Testis (tissue), 3 donors: ENCODE results near the gene KY. TPM values are rescaled to one million over a fixed set of nuclear protein-coding genes. Genes with fewer than 3 reads are reported as not detected.

Experiments
- DNase-seq: peaks from one replicate; pipeline ENCODE4 v3.0.0-alpha.2; 2019
- H3K27ac ChIP-seq, 2 donors: fragments of 200-600 bp; sonication (generic); one replicate each; pipeline ENCODE4 v1.5.1; 2019
- H3K27me3 ChIP-seq: fragments of 200-600 bp; sonication (generic); one replicate; pipeline ENCODE4 v1.5.1; 2019
- H3K36me3 ChIP-seq: fragments of 200-600 bp; sonication (generic); one replicate; pipeline ENCODE4 v1.5.1; 2017; ENCODE audit warnings: low read depth; ENCODE audit errors: missing control alignments
- H3K4me1 ChIP-seq: fragments of 200-600 bp; sonication (generic); one replicate; pipeline ENCODE4 v1.5.1; 2019
- H3K4me3 ChIP-seq, 2 donors: fragments of 200-600 bp; sonication (generic); one replicate each; pipeline ENCODE4 v1.5.1; 2017 to 2019
- H3K9me3 ChIP-seq: fragments of 200-600 bp; sonication (generic); one replicate; pipeline ENCODE4 v1.5.1; 2017
- CTCF ChIP-seq, 3 experiments: fragments of 450-650 bp in 2 of 3; fragments of 200-600 bp in 1 of 3; sonication (generic) in 1 of 3; IDR thresholded peaks; one replicate each; pipeline ENCODE4 v1.5.1; 2016 to 2019; ENCODE audit warnings: antibody characterized with exemption in 3 of 3, mild to moderate bottlenecking in 2 of 3, moderate library complexity in 1 of 3
- POLR2A ChIP-seq: fragments of 450-650 bp; IDR thresholded peaks from one replicate; pipeline ENCODE4 v1.6.1; 2017; ENCODE audit warnings: antibody characterized with exemption, mild to moderate bottlenecking, moderate library complexity
- WGBS, 2 donors: methylation state at CpG; one replicate each; pipeline ENCODE4 v1.1.5; 2018; 5-methylcytosine and 5-hydroxymethylcytosine counted together
- intact Hi-C: fragments of 100-400 bp; cut with DNase I; formaldehyde crosslinking; loops from one replicate; pipeline ENCODE4 v1.15.1; 2023; ENCODE audit warnings: low total_unique reads
- polyA plus RNA-seq: library from polyadenylated mRNA; stranded (reverse); fragments of 350-450 nt; fragmentation: Illumina TruSeq; extraction: RNeasy Lipid Tissue Mini Kit (QIAGEN cat#74804); gene quantifications from one replicate; pipeline ENCODE4 v1.2.3, GENCODE V29; 2014; ENCODE audit warnings: low read depth, low replicate concordance; ENCODE audit not compliant: insufficient read depth
- total RNA-seq, 2 donors: library from RNA; depleted of rRNA; stranded (reverse); fragments of >200 nt; gene quantifications; one replicate each; pipeline ENCODE4 v1.2.3, GENCODE V29; 2016

KY gene
- total and polyA plus RNA-seq, 3 donors from 2014 or later: 0.37 to 2.4 (median 0.71) TPM

- TF ChIP-seq POLR2A: no peak
- TF ChIP-seq CTCF (IDR thresholded peaks at IDR 0.05): no peak
- Histone ChIP-seq H3K4me3 (no peak overlapping the region), H3K27ac (no peak overlapping the region), H3K36me3 (no peaks in the 10 kb centered on the region), H3K27me3 (no peaks in the 10 kb centered on the region), H3K9me3 (no peaks in the 10 kb centered on the region), H3K4me1 (no peaks in the 10 kb centered on the region)
- WGBS, 2 donors: 98 to 99% methylated on average over 4 of the region's 4 CpGs
- intact Hi-C loops: no loop called here
- DNase-seq: no peak
Measured at GRCh38 chr3:134696155-134696554, 45.3 kb upstream of the KY start.

- no peak for DNase-seq
- 88 to 90% methylated on average over 7 of the region's 7 CpGs for WGBS, 2 donors
- Histone ChIP-seq H3K27ac (no peak overlapping the region), H3K9me3 (no peaks in the 10 kb centered on the region), H3K36me3 (no peaks in the 10 kb centered on the region), H3K27me3 (no peaks in the 10 kb centered on the region), H3K4me1 (no peaks in the 10 kb centered on the region), H3K4me3 (no peak overlapping the region)
- TF ChIP-seq CTCF (IDR thresholded peaks at IDR 0.05) (no peak), POLR2A (no peak)
- intact Hi-C loops: no loop called here
Measured at GRCh38 chr3:134694946-134695543, 44.2 kb upstream of the KY start.

GRCh38 chr3:134694466-134694865 is 43.6 kb upstream of the KY start:
- Histone ChIP-seq H3K27ac (no peak overlapping the region), H3K4me1 (no peaks in the 10 kb centered on the region), H3K27me3 (no peaks in the 10 kb centered on the region), H3K36me3 (no peaks in the 10 kb centered on the region), H3K9me3 (no peaks in the 10 kb centered on the region), H3K4me3 (no peak overlapping the region)
- TF ChIP-seq CTCF (IDR thresholded peaks at IDR 0.05) (no peak), POLR2A (no peak)
- no peak for DNase-seq
- intact Hi-C loops: no loop called here

GRCh38 chr3:134693804-134694203 is 43.0 kb upstream of the KY start:
- intact Hi-C loops: no loop called here
- Histone ChIP-seq H3K27me3 (no peaks in the 10 kb centered on the region), H3K36me3 (no peaks in the 10 kb centered on the region), H3K4me3 (no peak overlapping the region), H3K27ac (no peak overlapping the region), H3K4me1 (no peaks in the 10 kb centered on the region), H3K9me3 (no peaks in the 10 kb centered on the region)
- TF ChIP-seq CTCF (IDR thresholded peaks at IDR 0.05) (no peak), POLR2A (no peak)
- no peak for DNase-seq
- 77 to 88% methylated on average over 6 to 7 of the region's 7 CpGs for WGBS, 2 donors

- H3K27ac ChIP-seq: no peak overlapping the region
- H3K9me3 ChIP-seq: no peaks in the 10 kb centered on the region
- no peaks in the 10 kb centered on the region for H3K36me3 ChIP-seq
- no peaks in the 10 kb centered on the region for H3K4me1 ChIP-seq
- no peak for DNase-seq
- intact Hi-C loops: no loop called here
- no peak overlapping the region for H3K4me3 ChIP-seq
- TF ChIP-seq CTCF (IDR thresholded peaks at IDR 0.05) (no peak), POLR2A (no peak)
- H3K27me3 ChIP-seq: no peaks in the 10 kb centered on the region
- WGBS, 2 donors: 75 to 83% methylated on average over 4 of the region's 4 CpGs
Measured at GRCh38 chr3:134693226-134693625, 42.4 kb upstream of the KY start.
